ENCODE data around the gene DNAJB7. TPM values are rescaled to one million over a fixed set of nuclear protein-coding genes. Genes with fewer than 3 reads are reported as not detected.
"Not testable (repeated sequence)": the region's sequence is repeated elsewhere in the genome, so short reads cannot be mapped to it uniquely, and the experiment has no call there.

The DNAJB7 gene
- polyA plus RNA-seq, 1 donor (not counting 4 experiments of a cell fraction or from before 2014, with no cell fraction given) = not detected

- Histone ChIP-seq H4K20me1 (ENCODE audit: control insufficient read depth, extremely low read depth, insufficient read depth, low read length) (no peaks in the 10 kb centered on the region), H3K27me3 (ENCODE audit: control insufficient read depth, extremely low read depth, insufficient read depth, low read length) (no peaks in the 10 kb centered on the region), H3K4me1 (ENCODE audit: control insufficient read depth, extremely low read depth, insufficient read depth, low read length) (no peaks in the 10 kb centered on the region), H3K4me2 (ENCODE audit: control insufficient read depth, extremely low read depth, insufficient read depth, low read depth, low read length) (no peak overlapping the region), H3K4me3 (ENCODE audit: control insufficient read depth in 2 of 3, extremely low read depth in 1 of 3, insufficient read depth in 2 of 3, low read depth in 1 of 3, low read length in 3 of 3) (no peak overlapping the region), H2AFZ (ENCODE audit: control insufficient read depth, low read length) (no peak overlapping the region), H3K36me3 (ENCODE audit: control insufficient read depth in 2 of 2, extremely low read depth in 1 of 2, insufficient read depth in 2 of 2, low read length in 2 of 2) (peaks cover 11 to 27% of the 10 kb centered on the region in 2 experiments), H3K9me3 (ENCODE audit: control insufficient read depth, low read depth, low read length) (no peaks in the 10 kb centered on the region), H3K27ac (ENCODE audit: control insufficient read depth, insufficient read depth, low read length) (no peak overlapping the region), H3K79me2 (ENCODE audit: control insufficient read depth, insufficient read depth, low read length) (no peaks in the 10 kb centered on the region), H3K9ac (ENCODE audit: control insufficient read depth, extremely low read depth, insufficient read depth, low read length) (no peak overlapping the region), H3K9me1 (ENCODE audit: control insufficient read depth, extremely low read depth, insufficient read depth, low read length) (no peaks in the 10 kb centered on the region)
- dilution Hi-C loops (cut with MboI; ENCODE audit: extremely low pct_ligation_motif_present, low sequenced_read_pairs) = no loop called here
- DNase-seq (ENCODE audit: low read depth, low spot score) (no peak), FAIRE-seq (no peak)
- TF ChIP-seq EZH2 (IDR thresholded peaks at IDR 0.05; ENCODE audit: low read length) (no peak), CTCF (optimal IDR thresholded peaks at IDR 0.05 in 1 of 3, IDR thresholded peaks at IDR 0.05 in 1 of 3, conservative IDR thresholded peaks at IDR 0.05 in 1 of 3; ENCODE audit: extremely low read depth in 1 of 3, insufficient read depth in 2 of 3, low read length in 3 of 3) (no peak)
Measured at GRCh38 chr22:40829131-40829530, 32.8 kb downstream of the DNAJB7 start.

DNA sequence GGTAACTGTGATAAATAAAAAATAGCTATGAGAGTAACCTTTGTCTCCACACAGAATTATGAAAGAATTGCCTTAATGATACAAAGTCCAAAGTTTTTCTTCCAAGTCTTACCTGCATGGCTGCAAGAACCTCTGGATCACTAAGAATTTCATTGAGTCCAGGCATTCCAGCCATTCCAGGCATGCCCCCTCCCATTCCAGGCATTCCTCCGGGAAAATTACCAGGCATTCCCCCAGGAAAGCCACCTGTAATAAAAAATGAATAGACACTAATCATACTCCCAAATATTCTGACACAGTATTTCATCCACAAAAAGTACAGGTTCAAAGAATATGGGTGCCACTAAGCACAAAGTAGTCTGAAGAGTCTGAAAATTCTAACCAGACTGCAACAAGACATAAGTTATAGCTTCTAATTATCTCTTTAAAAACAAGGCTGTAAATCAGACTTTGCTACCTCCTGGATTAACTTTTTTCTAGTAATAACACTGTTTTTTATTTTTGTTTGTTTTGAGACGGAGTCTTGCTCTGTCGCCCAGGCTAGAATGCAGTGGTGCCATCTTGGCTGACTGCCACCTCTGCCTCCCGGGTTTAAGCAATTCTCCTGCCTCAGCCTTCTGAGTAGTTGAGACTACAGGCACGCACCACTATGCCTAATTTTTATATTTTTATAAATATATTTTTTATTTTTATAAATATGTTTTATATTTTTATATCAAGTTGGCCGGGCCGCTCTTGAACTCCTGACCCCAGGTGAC lies 34.8 kb downstream of the DNAJB7 start:
- Histone ChIP-seq H3K27me3 (ENCODE audit: control insufficient read depth, extremely low read depth, insufficient read depth, low read length) (no peaks in the 10 kb centered on the region), H2AFZ (ENCODE audit: control insufficient read depth, low read length) (no peak overlapping the region), H3K9ac (ENCODE audit: control insufficient read depth, extremely low read depth, insufficient read depth, low read length) (no peak overlapping the region), H3K4me1 (ENCODE audit: control insufficient read depth, extremely low read depth, insufficient read depth, low read length) (no peaks in the 10 kb centered on the region), H3K4me2 (ENCODE audit: control insufficient read depth, extremely low read depth, insufficient read depth, low read depth, low read length) (no peak overlapping the region), H3K4me3 (ENCODE audit: control insufficient read depth in 2 of 3, extremely low read depth in 1 of 3, insufficient read depth in 2 of 3, low read depth in 1 of 3, low read length in 3 of 3) (no peak overlapping the region), H3K79me2 (ENCODE audit: control insufficient read depth, insufficient read depth, low read length) (no peaks in the 10 kb centered on the region), H4K20me1 (ENCODE audit: control insufficient read depth, extremely low read depth, insufficient read depth, low read length) (no peaks in the 10 kb centered on the region), H3K36me3 (ENCODE audit: control insufficient read depth in 2 of 2, extremely low read depth in 1 of 2, insufficient read depth in 2 of 2, low read length in 2 of 2) (peaks cover 10 to 28% of the 10 kb centered on the region in 2 experiments), H3K9me1 (ENCODE audit: control insufficient read depth, extremely low read depth, insufficient read depth, low read length) (no peaks in the 10 kb centered on the region), H3K9me3 (ENCODE audit: control insufficient read depth, low read depth, low read length) (no peaks in the 10 kb centered on the region), H3K27ac (ENCODE audit: control insufficient read depth, insufficient read depth, low read length) (no peak overlapping the region)
- TF ChIP-seq EZH2 (IDR thresholded peaks at IDR 0.05; ENCODE audit: low read length) = no peak
- TF ChIP-seq CTCF (optimal IDR thresholded peaks at IDR 0.05 in 1 of 3, IDR thresholded peaks at IDR 0.05 in 1 of 3, conservative IDR thresholded peaks at IDR 0.05 in 1 of 3; ENCODE audit: extremely low read depth in 1 of 3, insufficient read depth in 2 of 3, low read length in 3 of 3) = no peak
- dilution Hi-C loops (cut with MboI; ENCODE audit: extremely low pct_ligation_motif_present, low sequenced_read_pairs) = no loop called here
- FAIRE-seq = no peak
- no peak for DNase-seq (ENCODE audit: low read depth, low spot score)

- H3K4me3 ChIP-seq (ENCODE audit: control insufficient read depth in 2 of 3, extremely low read depth in 1 of 3, insufficient read depth in 2 of 3, low read depth in 1 of 3, low read length in 3 of 3); DNase-seq (ENCODE audit: low read depth, low spot score); H3K4me2 ChIP-seq (ENCODE audit: control insufficient read depth, extremely low read depth, insufficient read depth, low read depth, low read length); H3K9me3 ChIP-seq (ENCODE audit: control insufficient read depth, low read depth, low read length); H3K27me3 ChIP-seq (ENCODE audit: control insufficient read depth, extremely low read depth, insufficient read depth, low read length); H3K9me1 ChIP-seq (ENCODE audit: control insufficient read depth, extremely low read depth, insufficient read depth, low read length); H3K79me2 ChIP-seq (ENCODE audit: control insufficient read depth, insufficient read depth, low read length); H3K9ac ChIP-seq (ENCODE audit: control insufficient read depth, extremely low read depth, insufficient read depth, low read length); H3K4me1 ChIP-seq (ENCODE audit: control insufficient read depth, extremely low read depth, insufficient read depth, low read length); H2AFZ ChIP-seq (ENCODE audit: control insufficient read depth, low read length); H3K27ac ChIP-seq (ENCODE audit: control insufficient read depth, insufficient read depth, low read length); FAIRE-seq; H4K20me1 ChIP-seq (ENCODE audit: control insufficient read depth, extremely low read depth, insufficient read depth, low read length); dilution Hi-C loops (cut with MboI; ENCODE audit: extremely low pct_ligation_motif_present, low sequenced_read_pairs): not testable (repeated sequence)
- H3K36me3 ChIP-seq (ENCODE audit: control insufficient read depth in 2 of 2, extremely low read depth in 1 of 2, insufficient read depth in 2 of 2, low read length in 2 of 2) = peaks cover 10 to 27% of the 10 kb centered on the region in 2 experiments
Measured at GRCh38 chr22:40826292-40826691, 35.6 kb downstream of the DNAJB7 start.
